Ovary (tissue), 3 donors: Measurements from ENCODE around the gene NHSL2.

Experiments
- EP300 ChIP-seq: sonication (generic); formaldehyde crosslinking; IDR thresholded peaks from one replicate; pipeline ENCODE4 v1.6.1; 2017; ENCODE audit warnings: antibody characterized with exemption
- POLR2A ChIP-seq: fragments of 450-650 bp; IDR thresholded peaks from one replicate; pipeline ENCODE4 v1.6.1; 2017; ENCODE audit warnings: antibody characterized with exemption, mild to moderate bottlenecking, moderate library complexity
- TF ChIP-seq, protein P1 (sequence below), 3 donors: fragments of 450-650 bp in 2 of 3; fragments of 200-600 bp in 1 of 3; IDR thresholded peaks; one replicate each; pipeline versions ENCODE4 v1.5.1 to v1.8.0; 2016 to 2022; ENCODE audit warnings: antibody characterized with exemption in 3 of 3, mild to moderate bottlenecking in 1 of 3
- donor health status: DM: no; HTN: no; CAD: no.

DNA sequence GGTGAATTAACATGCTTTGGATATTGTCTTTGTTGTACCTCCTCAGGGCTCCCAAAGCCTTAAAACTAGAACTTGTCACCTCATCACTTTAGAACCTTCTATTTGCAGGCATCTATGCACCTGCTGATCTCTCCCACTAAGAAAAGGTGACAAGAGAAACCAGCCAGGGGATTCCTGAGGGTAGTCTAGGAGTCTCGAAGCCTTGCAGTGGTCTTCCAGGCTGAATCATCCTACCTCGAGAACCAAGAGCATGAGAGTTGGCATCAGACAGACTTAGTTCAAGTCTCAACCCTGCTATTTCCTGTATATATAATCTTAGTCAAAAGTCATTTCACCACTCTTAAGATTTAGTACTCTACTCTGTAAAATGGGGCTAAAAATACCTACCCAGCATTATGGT, 191.5 kb downstream of the NHSL2 start:
- TF ChIP-seq, protein P1, sequence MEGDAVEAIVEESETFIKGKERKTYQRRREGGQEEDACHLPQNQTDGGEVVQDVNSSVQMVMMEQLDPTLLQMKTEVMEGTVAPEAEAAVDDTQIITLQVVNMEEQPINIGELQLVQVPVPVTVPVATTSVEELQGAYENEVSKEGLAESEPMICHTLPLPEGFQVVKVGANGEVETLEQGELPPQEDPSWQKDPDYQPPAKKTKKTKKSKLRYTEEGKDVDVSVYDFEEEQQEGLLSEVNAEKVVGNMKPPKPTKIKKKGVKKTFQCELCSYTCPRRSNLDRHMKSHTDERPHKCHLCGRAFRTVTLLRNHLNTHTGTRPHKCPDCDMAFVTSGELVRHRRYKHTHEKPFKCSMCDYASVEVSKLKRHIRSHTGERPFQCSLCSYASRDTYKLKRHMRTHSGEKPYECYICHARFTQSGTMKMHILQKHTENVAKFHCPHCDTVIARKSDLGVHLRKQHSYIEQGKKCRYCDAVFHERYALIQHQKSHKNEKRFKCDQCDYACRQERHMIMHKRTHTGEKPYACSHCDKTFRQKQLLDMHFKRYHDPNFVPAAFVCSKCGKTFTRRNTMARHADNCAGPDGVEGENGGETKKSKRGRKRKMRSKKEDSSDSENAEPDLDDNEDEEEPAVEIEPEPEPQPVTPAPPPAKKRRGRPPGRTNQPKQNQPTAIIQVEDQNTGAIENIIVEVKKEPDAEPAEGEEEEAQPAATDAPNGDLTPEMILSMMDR (IDR thresholded peaks at IDR 0.05), result no peak
- no peak for TF ChIP-seq POLR2A
- TF ChIP-seq EP300, result no peak
